SK-N-MC (cell line): ENCODE data around the gene TRABD.

Source experiments
- DNase-seq: peaks from one replicate; pipeline ENCODE4 v3.0.0-alpha.2; 2011; ENCODE audit warnings: low read depth, low spot score
- H3K27ac ChIP-seq: fragments of 200-600 bp; sonication (generic); 2 replicates; pipeline ENCODE4 v1.5.1; 2016; ENCODE audit warnings: mixed run types
- H3K36me3 ChIP-seq: fragments of 200-600 bp; sonication (generic); 2 replicates; pipeline ENCODE4 v1.6.1; 2017; ENCODE audit warnings: antibody characterized with exemption, low read length, mixed read lengths; ENCODE audit not compliant: insufficient read depth
- H3K4me3 ChIP-seq: fragments of 200-600 bp; sonication (generic); 2 replicates; pipeline ENCODE4 v1.5.1; 2016
- H3K9ac ChIP-seq: fragments of 200-600 bp; sonication (generic); 2 replicates; pipeline ENCODE4 v1.8.0; 2017; ENCODE audit warnings: mixed run types, mixed read lengths; ENCODE audit not compliant: insufficient read length
- H3K9me3 ChIP-seq: fragments of 200-600 bp; sonication (generic); 2 replicates; pipeline ENCODE4 v1.6.1; 2017; ENCODE audit warnings: low read depth, mild to moderate bottlenecking, antibody characterized with exemption, low read length, moderate library complexity, mixed read lengths
- EZH2 ChIP-seq: fragments of 200-600 bp; sonication (generic); IDR thresholded peaks from one replicate; pipeline ENCODE4 v1.6.1; 2017; ENCODE audit warnings: antibody characterized with exemption
- FOXP2 ChIP-seq: optimal IDR thresholded peaks from 2 replicates; pipeline ENCODE3; 2011; ENCODE audit warnings: mild to moderate bottlenecking, moderate library complexity; ENCODE audit not compliant: insufficient read depth; ENCODE audit errors: extremely low read length, control extremely low read depth
- POLR2AphosphoS5 ChIP-seq: IDR thresholded peaks from 2 replicates; pipeline ENCODE4 v1.6.1; 2012; ENCODE audit warnings: mild to moderate bottlenecking, low read depth, low read length, borderline replicate concordance

TRABD gene

GRCh38 chr22:50175921-50176849, 9.5 kb upstream of the TRABD start:
- Histone ChIP-seq H3K36me3 (no peaks in the 10 kb centered on the region; the same call in 1 of the 2 replicates), H3K9me3 (no peaks in the 10 kb centered on the region), H3K9ac (no peak overlapping the region), H3K4me3 (no peak overlapping the region), H3K27ac (peak overlapping the region; percentile 54)
- TF ChIP-seq EZH2 (no peak), FOXP2 (no peak), POLR2AphosphoS5 (no peak)
- DNase-seq: no peak

GRCh38 chr22:50176850-50177536, 8.7 kb upstream of the TRABD start:
- Histone ChIP-seq H3K4me3 (no peak overlapping the region), H3K9me3 (no peaks in the 10 kb centered on the region), H3K9ac (no peak overlapping the region), H3K36me3 (no peaks in the 10 kb centered on the region; the same call in 1 of the 2 replicates), H3K27ac (no peak overlapping the region)
- no peak for DNase-seq
- no peak for TF ChIP-seq FOXP2
- no peak for TF ChIP-seq POLR2AphosphoS5

- TF ChIP-seq POLR2AphosphoS5 (no peak), FOXP2 (no peak), EZH2 (no peak)
- H3K36me3 ChIP-seq: no peaks in the 10 kb centered on the region; the same call in 1 of the 2 replicates
- no peak overlapping the region for H3K4me3 ChIP-seq
- no peaks in the 10 kb centered on the region for H3K9me3 ChIP-seq
- DNase-seq: no peak
- H3K27ac ChIP-seq: no peak overlapping the region
- no peak overlapping the region for H3K9ac ChIP-seq
Measured at GRCh38 chr22:50177537-50178470, 7.9 kb upstream of the TRABD start.

- Histone ChIP-seq H3K27ac (no peak overlapping the region), H3K36me3 (no peaks in the 10 kb centered on the region; the same call in 1 of the 2 replicates), H3K9me3 (no peaks in the 10 kb centered on the region), H3K9ac (no peak overlapping the region), H3K4me3 (no peak overlapping the region)
- DNase-seq: no peak
- TF ChIP-seq FOXP2: no peak
- no peak for TF ChIP-seq EZH2
- no peak for TF ChIP-seq POLR2AphosphoS5
Measured at GRCh38 chr22:50178471-50178864, 7.2 kb upstream of the TRABD start.

- Histone ChIP-seq H3K4me3 (no peak overlapping the region), H3K36me3 (no peaks in the 10 kb centered on the region; the same call in 1 of the 2 replicates), H3K9me3 (no peaks in the 10 kb centered on the region), H3K9ac (no peak overlapping the region), H3K27ac (no peak overlapping the region)
- no peak for DNase-seq
- TF ChIP-seq POLR2AphosphoS5: no peak
- no peak for TF ChIP-seq EZH2
- TF ChIP-seq FOXP2: no peak
Measured at GRCh38 chr22:50178871-50179869, 6.5 kb upstream of the TRABD start.

- no peak overlapping the region for H3K27ac ChIP-seq
- no peaks in the 10 kb centered on the region for H3K9me3 ChIP-seq
- no peak overlapping the region for H3K9ac ChIP-seq
- no peak for DNase-seq
- H3K4me3 ChIP-seq: no peak overlapping the region
- TF ChIP-seq POLR2AphosphoS5 (no peak), FOXP2 (no peak), EZH2 (no peak)
- no peaks in the 10 kb centered on the region; the same call in 1 of the 2 replicates for H3K36me3 ChIP-seq
Measured at GRCh38 chr22:50179937-50180726, 5.6 kb upstream of the TRABD start.
